WERI-Rb-1 (cell line): ENCODE results near the gene RBMS1.

ENCODE experiments used
- DNase-seq: peaks from one replicate; pipeline ENCODE4 v3.0.0-alpha.2; 2020
- H3K27ac ChIP-seq: fragments of 250-450 bp; sonication (Bioruptor Pico); 2 replicates; pipeline ENCODE4 v1.5.1; 2020; ENCODE audit warnings: mild to moderate bottlenecking, moderate library complexity
- H3K27me3 ChIP-seq: fragments of 250-450 bp; sonication (Bioruptor Pico); 2 replicates; pipeline ENCODE4 v1.5.1; 2021; ENCODE audit warnings: mild to moderate bottlenecking, low read depth, moderate library complexity; ENCODE audit not compliant: insufficient read depth, severe bottlenecking
- H3K36me3 ChIP-seq: fragments of 250-450 bp; sonication (Bioruptor Pico); 2 replicates; pipeline ENCODE4 v1.5.1; 2020; ENCODE audit warnings: mild to moderate bottlenecking, moderate library complexity
- H3K4me3 ChIP-seq: 2 replicates; pipeline ENCODE4 v1.5.1; 2011; ENCODE audit warnings: low read depth, mild to moderate bottlenecking, control low read depth, low read length
- H3K9me3 ChIP-seq: fragments of 250-450 bp; sonication (Bioruptor Pico); 2 replicates; pipeline ENCODE4 v1.5.1; 2021; ENCODE audit warnings: mild to moderate bottlenecking, moderate library complexity; ENCODE audit not compliant: severe bottlenecking
- TF ChIP-seq, protein P1 (sequence below): IDR thresholded peaks from 2 replicates; pipeline ENCODE4 v1.5.1; 2011; ENCODE audit warnings: low read depth, mild to moderate bottlenecking, control low read depth, inconsistent platforms, low read length

The RBMS1 gene

DNA sequence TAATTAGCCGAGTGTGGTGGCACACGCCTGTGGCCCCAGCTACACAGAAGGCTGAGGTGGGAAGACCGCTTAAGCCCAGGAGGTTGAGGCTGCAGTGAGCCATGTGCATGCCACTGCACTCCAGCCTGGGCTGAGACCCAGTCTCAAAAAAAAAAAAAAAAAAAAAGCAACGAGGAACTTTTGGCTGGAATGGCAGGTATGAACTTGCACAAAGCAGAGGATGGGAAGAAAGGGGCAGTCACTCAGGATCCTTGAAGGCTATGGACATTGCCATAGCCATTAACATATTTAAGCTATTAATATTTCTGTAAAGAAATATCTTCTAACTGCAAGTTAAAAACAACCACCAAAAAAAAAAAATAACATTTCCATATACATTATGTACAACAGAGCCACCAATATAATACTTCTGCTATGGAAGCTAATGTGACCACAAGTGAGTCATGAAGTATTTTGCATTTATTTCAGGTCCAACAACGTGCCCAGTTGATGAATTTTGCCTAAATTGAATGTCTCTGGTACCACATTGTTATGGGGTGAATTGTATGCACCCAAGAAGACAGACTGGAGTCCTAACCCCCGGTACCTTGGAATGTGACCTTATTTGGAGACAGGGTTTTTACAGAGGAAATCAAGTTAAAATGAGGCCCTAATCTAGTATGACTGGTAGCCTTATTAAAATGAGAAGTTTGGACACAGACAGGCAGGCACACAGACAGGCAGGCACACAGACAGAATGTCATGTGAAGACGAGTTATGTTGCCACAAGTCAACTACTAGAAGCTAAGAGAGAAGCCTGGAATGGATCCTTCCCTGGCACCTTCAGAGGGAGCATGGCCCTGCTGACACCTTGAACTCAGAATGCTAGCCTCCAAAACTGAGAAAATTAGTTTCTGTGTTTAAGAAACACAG is 102.8 kb downstream of the RBMS1 start:
- no peak for DNase-seq
- Histone ChIP-seq H3K4me3 (no peak overlapping the region), H3K27me3 (no peaks in the 10 kb centered on the region), H3K9me3 (no peaks in the 10 kb centered on the region), H3K36me3 (no peaks in the 10 kb centered on the region), H3K27ac (no peak overlapping the region)
- TF ChIP-seq, protein P1, sequence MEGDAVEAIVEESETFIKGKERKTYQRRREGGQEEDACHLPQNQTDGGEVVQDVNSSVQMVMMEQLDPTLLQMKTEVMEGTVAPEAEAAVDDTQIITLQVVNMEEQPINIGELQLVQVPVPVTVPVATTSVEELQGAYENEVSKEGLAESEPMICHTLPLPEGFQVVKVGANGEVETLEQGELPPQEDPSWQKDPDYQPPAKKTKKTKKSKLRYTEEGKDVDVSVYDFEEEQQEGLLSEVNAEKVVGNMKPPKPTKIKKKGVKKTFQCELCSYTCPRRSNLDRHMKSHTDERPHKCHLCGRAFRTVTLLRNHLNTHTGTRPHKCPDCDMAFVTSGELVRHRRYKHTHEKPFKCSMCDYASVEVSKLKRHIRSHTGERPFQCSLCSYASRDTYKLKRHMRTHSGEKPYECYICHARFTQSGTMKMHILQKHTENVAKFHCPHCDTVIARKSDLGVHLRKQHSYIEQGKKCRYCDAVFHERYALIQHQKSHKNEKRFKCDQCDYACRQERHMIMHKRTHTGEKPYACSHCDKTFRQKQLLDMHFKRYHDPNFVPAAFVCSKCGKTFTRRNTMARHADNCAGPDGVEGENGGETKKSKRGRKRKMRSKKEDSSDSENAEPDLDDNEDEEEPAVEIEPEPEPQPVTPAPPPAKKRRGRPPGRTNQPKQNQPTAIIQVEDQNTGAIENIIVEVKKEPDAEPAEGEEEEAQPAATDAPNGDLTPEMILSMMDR: no peak

DNA sequence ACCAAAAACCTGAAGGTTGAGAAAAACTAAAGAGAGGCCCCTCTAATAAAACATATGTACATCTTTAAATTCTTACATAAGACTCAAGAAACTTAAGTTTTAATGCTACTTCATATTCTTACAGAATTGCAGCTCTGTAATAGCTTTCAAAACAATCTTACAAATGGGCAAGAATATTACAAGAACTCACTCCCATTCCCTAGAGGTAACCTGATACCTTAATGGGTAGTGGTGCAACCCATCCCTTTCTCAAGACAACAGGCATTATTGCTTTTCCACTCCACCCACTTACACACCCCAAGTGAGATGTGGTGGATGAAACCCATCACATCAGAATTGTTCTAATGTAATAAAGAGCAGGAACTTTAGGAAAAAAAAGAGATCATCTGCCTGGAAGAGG is 103.7 kb downstream of the RBMS1 start:
- no peaks in the 10 kb centered on the region for H3K27me3 ChIP-seq
- TF ChIP-seq, protein P1: no peak
- no peak overlapping the region for H3K4me3 ChIP-seq
- no peak for DNase-seq
- no peak overlapping the region for H3K27ac ChIP-seq
- no peaks in the 10 kb centered on the region for H3K36me3 ChIP-seq
- no peaks in the 10 kb centered on the region for H3K9me3 ChIP-seq

DNA sequence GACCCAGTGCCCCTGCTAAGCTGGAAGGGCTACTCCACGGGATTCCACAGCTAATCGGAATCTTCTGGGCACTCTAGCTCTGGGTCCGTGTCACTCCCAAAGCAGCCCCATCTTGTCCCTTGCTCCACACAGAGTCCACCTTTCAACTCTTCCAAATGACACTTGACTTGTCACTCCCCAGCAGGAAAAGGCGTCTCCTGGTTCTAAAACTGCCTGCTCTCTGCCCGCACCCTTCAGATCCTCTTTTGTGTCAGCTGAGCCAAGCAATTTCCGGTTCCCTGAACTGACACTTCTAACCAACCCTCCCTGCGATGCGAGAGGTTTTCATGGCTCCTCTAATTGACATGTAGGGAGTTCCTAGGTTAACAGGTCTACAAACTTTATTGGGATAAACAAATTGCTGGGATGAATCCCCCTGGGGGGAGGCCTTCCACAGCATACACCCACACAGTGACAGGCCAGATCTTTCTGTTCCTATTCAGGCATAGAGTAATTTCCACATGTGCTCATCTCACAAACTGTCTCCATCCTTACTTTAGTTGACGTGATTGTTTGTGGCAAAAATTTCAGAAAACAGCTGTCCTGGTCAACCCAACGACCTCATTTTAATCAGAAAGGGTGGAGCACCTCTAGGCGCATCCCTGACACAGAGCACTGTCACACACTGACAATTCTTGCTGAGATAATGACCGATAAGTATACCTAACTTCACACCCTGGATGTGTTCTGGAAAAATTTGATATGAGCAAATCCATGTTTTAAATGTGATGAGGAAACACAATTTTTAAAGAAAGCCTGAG is 104.9 kb downstream of the RBMS1 start:
- TF ChIP-seq, protein P1: no peak
- H3K4me3 ChIP-seq: no peak overlapping the region
- no peaks in the 10 kb centered on the region for H3K27me3 ChIP-seq
- no peak for DNase-seq
- H3K27ac ChIP-seq: no peak overlapping the region
- H3K36me3 ChIP-seq: no peaks in the 10 kb centered on the region
- no peaks in the 10 kb centered on the region for H3K9me3 ChIP-seq

DNA sequence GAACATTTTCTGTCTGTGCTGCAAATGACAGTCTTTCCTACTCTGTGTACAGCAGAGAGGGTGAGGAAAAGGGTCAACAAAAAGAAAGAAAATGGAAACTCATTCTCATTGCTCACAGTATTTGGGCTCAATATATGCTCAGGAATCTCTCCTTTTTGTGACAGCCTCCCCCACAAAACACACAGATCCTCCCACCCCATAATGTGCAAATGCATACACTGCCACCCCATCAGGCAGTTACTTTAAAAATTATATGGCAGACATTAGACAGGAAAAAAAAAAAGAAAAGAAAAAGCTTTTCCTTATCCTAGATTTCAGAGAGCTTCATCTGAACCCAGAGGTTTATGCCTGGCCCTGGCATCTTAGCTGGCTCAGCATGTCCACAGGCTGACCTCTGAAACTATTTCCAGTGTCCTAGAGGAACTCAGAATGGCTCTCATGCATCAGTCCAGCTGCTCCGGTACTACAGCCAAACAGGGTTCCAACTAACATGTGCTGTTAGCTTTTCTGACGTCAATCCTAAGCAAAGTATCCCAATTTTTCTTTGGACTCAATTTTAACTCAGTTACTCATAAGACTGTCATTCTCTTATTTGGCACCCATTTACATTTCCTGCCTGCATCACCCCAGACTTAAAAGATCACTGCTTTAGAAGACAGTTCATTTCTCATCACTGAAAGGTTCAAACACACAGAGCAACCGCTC is 105.9 kb downstream of the RBMS1 start:
- Histone ChIP-seq H3K4me3 (no peak overlapping the region), H3K9me3 (no peaks in the 10 kb centered on the region), H3K27ac (no peak overlapping the region), H3K36me3 (no peaks in the 10 kb centered on the region), H3K27me3 (no peaks in the 10 kb centered on the region)
- TF ChIP-seq, protein P1: no peak
- no peak for DNase-seq

DNA sequence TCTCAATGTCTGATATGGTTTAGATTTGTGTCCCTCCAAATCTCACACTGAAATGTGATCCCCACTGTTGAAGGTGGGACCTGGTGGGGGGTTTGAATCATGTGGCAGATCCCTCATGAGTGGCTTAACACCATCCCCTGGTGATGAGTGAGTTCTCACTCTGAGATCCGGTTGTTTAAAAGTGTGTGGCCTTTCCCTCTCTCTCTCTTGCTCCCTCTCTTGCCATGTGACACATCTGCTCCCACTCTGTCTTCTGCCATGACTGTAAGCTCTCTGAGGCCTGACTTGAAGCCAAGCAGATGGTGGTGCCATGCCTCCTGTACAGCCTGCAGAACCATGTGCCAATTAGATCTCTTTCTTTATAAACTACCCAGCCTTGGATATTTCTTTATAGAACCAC is 108.8 kb downstream of the RBMS1 start:
- H3K4me3 ChIP-seq: no peak overlapping the region
- H3K27ac ChIP-seq: no peak overlapping the region
- H3K27me3 ChIP-seq: no peaks in the 10 kb centered on the region
- no peak for DNase-seq
- TF ChIP-seq, protein P1: no peak
- H3K9me3 ChIP-seq: no peaks in the 10 kb centered on the region
- H3K36me3 ChIP-seq: no peaks in the 10 kb centered on the region
